HL-60/S4 (cell line): ENCODE measurements around the gene SLC25A44.

Source experiments
- in situ Hi-C: fragments of 300-500 bp; cut with MboI; formaldehyde crosslinking; loops from 2 replicates; pipeline ENCODE4 v1.14.3; 2022; ENCODE audit warnings: low sequenced_read_pairs

Gene SLC25A44

DNA sequence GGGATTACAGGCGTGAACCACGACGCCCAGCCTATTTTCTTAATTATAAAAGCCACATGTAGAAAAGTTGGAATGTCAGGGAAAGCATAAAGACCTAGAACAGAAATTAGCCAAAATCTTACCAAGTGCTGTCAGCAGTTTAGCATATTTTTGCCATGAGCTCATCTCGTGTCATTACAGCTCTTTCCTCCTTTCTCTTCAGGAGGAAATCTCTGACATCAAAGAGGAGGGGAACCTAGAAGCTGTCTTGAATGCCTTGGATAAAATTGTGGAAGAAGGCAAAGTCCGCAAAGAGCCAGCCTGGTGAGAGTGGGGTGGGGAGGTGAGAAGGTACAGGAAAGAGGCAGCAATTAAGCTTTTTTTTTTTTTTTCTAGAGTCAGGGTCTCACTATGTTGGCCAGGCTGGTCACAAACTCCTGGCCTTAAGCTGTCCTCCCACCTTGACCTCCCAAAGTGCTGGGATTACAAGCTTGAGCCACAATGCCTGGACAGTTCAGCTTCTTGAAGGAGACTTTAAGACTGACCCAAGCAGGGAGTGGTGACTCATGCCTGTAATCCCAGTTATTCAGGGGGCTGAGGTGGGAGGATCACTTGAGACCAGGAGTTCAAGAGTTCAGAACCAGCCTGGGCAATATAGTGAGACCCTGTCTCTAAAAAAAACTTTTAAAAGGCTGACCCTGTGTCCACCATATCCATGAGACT lies 39.7 kb downstream of the SLC25A44 start:
- in situ Hi-C loops, result no loop called here

GRCh38 chr1:156236164-156236563 lies 42.3 kb downstream of the SLC25A44 start:
- in situ Hi-C loops, result no loop called here

- in situ Hi-C loops, result no loop called here
Observed at GRCh38 chr1:156238248-156238647, 44.3 kb downstream of the SLC25A44 start.

- in situ Hi-C loops, result no loop called here
Observed at GRCh38 chr1:156241311-156241811, 47.5 kb downstream of the SLC25A44 start.

DNA sequence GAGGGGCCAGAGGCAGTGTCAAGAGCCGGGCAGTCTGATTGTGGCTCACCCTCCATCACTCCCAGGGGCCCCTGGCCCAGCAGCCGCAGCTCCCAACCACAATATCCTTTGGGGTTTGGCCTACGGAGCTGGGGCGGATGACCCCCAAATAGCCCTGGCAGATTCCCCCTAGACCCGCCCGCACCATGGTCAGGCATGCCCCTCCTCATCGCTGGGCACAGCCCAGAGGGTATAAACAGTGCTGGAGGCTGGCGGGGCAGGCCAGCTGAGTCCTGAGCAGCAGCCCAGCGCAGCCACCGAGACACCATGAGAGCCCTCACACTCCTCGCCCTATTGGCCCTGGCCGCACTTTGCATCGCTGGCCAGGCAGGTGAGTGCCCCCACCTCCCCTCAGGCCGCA lies 48.0 kb downstream of the SLC25A44 start, which contains the start of gene BGLAP:
Gene BGLAP, plus strand, starts transcription at position 259 of the 400 bp plus-strand sequence. Its CDS starts 48 bp downstream, at position 307.
- in situ Hi-C loops, result no loop called here

GRCh38 chr1:156242738-156243137 lies 48.8 kb downstream of the SLC25A44 start:
- in situ Hi-C loops, result no loop called here

GRCh38 chr1:156244126-156244525 lies 50.2 kb downstream of the SLC25A44 start:
- in situ Hi-C loops, result no loop called here

DNA sequence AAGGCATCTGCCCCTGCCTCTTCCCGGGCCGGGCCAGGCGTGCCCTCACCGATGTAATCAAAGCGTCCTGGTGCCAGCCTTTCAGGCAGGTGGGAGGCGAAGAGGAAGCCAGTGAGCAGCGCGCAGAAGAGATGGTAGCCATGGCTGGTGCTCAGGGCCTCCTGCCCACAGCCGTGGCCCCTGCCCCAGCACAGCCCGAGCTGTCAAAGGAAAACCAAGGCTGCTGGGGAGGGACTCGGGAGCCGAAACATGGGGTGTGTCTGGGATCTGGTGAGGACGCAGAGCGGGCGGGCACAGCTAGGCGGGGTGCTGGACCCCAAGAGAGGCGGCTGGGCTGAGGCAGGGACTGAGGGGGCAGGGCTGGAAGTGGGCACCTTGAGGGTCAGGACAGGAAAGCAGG lies 50.8 kb downstream of the SLC25A44 start:
- in situ Hi-C loops, result no loop called here

- in situ Hi-C loops, result no loop called here
Observed at GRCh38 chr1:156245451-156246232, 51.7 kb downstream of the SLC25A44 start.

GRCh38 chr1:156246241-156246780 lies 52.4 kb downstream of the SLC25A44 start:
- in situ Hi-C loops, result no loop called here

DNA sequence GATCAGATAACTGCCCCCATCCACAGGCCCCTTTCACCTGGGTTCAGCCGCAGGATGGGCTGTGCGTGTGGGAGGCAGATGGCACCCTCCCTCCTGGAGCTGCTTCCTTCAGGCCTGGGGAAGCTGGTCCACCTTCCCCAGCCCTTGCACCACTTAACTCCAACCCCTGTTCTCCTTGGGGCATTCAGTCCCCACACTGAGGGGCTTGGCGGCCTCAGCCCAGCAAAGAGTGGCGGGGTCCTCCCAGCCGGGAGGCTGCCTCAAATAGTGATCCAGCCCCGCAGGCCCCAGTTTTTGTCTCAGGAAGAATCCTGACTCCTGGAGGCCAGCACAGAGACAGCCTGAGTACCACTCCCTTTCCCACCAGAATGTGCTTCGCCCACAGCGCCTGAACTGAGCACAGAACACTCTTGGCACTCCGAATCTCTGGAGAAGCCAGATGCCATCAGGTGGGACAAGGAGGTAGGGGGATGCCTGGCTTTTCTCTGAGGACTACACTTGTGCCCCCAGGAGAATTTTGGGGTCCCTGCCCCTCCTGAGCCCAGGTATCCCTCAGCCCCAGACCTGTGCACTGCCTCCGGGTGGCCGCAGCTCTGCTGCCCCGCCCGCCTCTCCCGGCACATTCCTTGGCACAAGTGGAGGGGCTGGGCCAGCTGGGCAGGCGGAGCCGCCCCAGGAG lies 53.0 kb downstream of the SLC25A44 start:
- in situ Hi-C loops, result no loop called here

DNA sequence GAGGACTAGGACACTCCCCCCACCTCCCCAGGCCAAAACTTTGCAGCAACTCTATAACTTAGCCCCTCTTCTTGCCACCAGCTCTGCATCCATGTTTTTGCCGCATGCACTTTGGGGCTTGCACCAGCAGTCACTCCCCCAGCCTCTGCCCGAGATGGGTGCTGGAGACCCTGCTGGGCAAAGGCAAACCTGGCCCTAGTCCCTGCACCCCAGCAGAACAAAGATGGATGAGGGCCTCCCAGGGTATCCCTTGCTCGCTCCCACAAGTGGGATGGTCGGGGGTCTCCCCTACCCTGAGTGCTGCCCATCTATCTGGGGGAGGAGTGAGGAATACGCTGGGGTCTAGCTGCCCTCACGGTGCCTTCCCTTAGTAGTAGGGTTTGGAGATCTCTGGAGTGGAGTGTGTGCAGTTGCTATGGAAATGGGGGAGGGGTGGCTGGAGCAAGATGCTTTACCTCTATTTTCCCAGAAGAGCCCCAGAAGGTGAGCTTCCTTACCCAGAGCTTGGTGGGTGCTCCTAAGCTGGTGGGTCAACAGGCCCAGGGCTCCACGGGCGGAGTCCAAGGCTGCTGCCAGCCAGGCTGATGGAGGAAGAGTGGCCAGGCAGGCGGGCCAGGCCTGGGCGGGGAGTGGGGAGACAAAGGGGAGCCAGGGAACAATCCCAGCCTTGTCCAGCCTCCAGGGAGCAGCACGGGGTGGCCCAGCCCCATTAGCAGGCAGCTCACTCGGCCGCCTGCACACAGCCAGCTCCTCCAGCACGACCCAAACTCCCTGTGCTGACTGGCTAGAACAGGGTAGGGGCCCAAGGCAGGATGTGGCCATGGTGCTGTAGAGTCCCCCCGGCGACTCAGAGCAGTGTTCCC lies 53.8 kb downstream of the SLC25A44 start, which contains the start of gene PAQR6:
Gene PAQR6, minus strand, starts transcription at position 597 of the 863 bp plus-strand sequence. CDS start 1,325 bp downstream, outside the sequence.
- in situ Hi-C loops, result no loop called here

DNA sequence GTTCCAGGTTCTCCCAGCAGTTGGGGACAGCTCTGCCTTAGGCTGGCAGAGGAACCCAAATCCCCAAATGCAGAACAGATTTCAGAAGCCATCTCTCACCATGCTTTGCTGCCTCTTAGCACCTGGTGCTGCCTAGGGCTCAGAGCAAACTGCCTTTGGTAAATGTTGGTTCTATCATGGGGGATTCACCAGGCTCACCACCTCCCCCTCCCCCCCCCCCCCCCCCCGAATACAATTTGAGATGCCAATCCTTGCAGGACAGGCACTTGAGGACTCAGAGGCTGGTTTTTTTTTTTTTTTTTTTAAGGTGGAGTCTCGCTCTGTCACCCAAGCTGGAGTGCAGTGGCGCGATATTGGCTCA lies 54.4 kb downstream of the SLC25A44 start:
- in situ Hi-C loops, result no loop called here

GRCh38 chr1:156249593-156249992 lies 55.7 kb downstream of the SLC25A44 start:
- in situ Hi-C loops, result no loop called here

DNA sequence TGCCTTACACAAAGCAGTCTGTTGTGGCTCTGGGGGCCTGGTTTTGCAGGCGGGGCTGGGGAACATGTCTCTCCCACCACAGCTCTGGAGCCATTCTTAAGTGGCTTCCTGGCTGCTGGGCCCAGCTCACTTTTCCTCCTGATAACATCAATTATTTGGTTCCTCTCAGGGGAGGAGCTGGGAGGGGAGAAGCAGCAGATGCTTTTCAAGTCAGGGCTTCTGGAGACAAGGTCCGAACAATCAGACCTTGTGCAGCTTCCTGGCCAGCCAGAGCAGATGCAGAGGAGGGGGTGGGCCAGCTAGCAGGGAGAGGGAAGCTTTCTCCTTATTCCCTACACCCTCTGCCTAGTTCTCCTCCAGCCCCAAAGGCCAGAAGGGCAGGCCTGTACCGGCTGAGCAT lies 57.6 kb downstream of the SLC25A44 start:
- in situ Hi-C loops, result no loop called here

- in situ Hi-C loops, result no loop called here
Observed at GRCh38 chr1:156253634-156254033, 59.7 kb downstream of the SLC25A44 start.

DNA sequence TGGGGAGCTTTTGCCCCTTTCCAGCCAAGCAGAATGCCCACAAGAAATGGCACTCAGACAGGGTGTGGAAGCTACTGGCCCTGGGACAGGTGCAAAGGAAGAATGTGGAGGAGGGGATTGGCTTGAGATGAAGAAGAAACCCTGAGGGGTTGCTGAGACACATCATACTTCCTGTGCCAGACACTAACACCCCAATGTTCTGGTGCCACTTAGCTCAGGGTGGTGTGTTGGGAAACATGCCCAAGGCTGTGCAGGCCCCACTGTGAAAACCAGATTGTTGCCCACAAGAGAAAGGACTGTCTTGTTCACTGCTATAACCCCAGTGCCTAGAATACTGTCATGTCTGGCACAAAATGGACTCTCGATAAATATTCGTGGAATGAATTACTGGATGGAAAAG lies 63.8 kb downstream of the SLC25A44 start:
- in situ Hi-C loops, result no loop called here

GRCh38 chr1:156258859-156259258 lies 65.0 kb downstream of the SLC25A44 start:
- in situ Hi-C loops, result no loop called here

DNA sequence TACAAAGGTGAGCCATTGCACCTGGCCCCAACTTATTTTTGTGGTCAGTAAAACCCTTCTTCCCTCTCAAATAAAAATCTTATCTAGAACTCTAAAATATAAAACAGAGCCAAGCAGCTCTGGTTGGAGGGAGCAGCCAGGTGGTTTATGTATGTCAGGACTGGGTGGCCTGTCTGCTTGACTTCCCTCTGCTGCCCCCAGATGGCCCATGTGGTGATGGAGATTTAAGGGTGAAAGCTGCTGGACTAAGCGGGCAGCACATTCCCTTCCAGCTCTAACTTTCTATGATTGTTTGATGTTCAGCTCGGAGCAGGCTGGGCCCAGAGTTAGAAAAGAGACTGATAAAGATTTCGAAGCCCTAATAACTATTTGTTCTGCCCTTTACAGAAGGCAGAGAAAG lies 65.9 kb downstream of the SLC25A44 start:
- in situ Hi-C loops, result no loop called here

GRCh38 chr1:156260896-156261295 lies 67.0 kb downstream of the SLC25A44 start:
- in situ Hi-C loops, result no loop called here
